Measurements from ENCODE around the gene SPATA3.

SPATA3 gene

DNA sequence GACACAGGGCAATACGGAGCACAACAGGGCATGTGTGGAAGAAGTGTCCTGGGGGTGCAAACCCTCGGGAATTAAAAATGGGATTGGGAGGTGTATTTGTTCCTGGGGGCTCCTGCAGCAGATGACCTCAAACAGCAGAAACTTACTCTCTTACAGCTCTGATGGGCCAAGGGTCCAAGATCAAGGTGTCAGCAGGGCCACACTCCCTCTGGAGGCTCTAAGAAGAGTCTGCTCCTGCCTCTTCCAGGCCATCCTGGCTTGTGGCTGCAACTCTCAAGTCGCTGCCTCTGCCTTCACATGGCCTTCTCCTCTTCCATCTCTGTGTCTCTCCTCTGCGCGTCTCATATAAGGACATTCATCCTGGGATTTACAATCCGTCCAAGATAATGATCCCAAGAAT, 12.4 kb upstream of the SPATA3 start:
- Histone ChIP-seq H3K4me1 (ENCODE audit: control insufficient read depth, insufficient read depth, low read length, unreplicated experiment) (no peaks in the 10 kb centered on the region), H3K79me2 (ENCODE audit: control insufficient read depth, insufficient read depth, low read length, unreplicated experiment) (no peaks in the 10 kb centered on the region), H2AFZ (ENCODE audit: low read length, unreplicated experiment) (no peak overlapping the region), H3K27me3 (ENCODE audit: insufficient read depth, low read length) (peaks cover 16% of the 10 kb centered on the region; the same call in 1 of the 2 replicates), H3K4me3 (ENCODE audit: low read depth, low read length) (no peak overlapping the region), H3K27ac (ENCODE audit: low read depth, low read length) (no peak overlapping the region), H3K36me3 (ENCODE audit: insufficient read depth, low read length) (no peaks in the 10 kb centered on the region)

DNA sequence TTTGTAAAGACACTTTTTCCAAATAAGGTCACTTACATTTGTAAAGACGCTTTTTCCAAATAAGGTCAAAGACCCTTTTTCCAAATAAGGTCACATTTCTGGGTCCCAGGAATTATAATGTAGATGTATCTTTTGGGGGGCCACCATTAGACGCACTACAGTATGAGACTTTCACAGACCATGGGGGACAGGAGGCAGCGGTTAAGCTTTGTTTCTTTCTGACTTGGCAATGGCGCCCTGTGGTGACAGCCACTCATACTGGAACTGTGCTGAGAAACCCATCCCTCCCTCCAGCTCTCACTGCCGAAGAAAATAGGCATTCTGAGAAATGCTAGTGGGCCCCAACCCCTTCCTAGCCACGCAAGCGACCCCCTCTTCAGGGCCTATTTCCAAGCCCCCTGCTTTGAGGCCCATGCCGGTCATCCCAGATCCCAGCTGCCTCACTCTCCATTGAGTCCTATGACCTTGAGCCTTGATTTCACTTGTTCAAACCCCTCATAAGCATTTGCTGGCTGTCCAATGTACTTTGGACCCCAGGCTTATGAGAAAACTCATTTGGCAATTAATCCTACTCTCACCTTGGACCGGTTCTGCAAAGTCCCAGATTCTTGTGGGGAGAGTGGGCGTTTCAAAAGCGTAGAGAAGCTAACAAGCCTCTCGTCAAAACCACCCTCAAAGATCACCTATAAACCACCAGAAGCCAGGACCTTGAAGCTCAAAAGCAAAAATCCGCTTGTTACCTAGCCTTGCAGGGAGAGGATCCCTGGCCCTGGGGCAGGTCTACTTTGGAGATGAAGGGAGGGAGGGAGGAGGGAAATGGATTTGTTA, 11.3 kb upstream of the SPATA3 start:
- Histone ChIP-seq H2AFZ (ENCODE audit: low read length, unreplicated experiment) (no peak overlapping the region), H3K36me3 (ENCODE audit: insufficient read depth, low read length) (no peaks in the 10 kb centered on the region), H3K27ac (ENCODE audit: low read depth, low read length) (no peak overlapping the region), H3K4me1 (ENCODE audit: control insufficient read depth, insufficient read depth, low read length, unreplicated experiment) (no peaks in the 10 kb centered on the region), H3K4me3 (ENCODE audit: low read depth, low read length) (no peak overlapping the region), H3K79me2 (ENCODE audit: control insufficient read depth, insufficient read depth, low read length, unreplicated experiment) (no peaks in the 10 kb centered on the region), H3K27me3 (ENCODE audit: insufficient read depth, low read length) (peaks cover 10% of the 10 kb centered on the region)

DNA sequence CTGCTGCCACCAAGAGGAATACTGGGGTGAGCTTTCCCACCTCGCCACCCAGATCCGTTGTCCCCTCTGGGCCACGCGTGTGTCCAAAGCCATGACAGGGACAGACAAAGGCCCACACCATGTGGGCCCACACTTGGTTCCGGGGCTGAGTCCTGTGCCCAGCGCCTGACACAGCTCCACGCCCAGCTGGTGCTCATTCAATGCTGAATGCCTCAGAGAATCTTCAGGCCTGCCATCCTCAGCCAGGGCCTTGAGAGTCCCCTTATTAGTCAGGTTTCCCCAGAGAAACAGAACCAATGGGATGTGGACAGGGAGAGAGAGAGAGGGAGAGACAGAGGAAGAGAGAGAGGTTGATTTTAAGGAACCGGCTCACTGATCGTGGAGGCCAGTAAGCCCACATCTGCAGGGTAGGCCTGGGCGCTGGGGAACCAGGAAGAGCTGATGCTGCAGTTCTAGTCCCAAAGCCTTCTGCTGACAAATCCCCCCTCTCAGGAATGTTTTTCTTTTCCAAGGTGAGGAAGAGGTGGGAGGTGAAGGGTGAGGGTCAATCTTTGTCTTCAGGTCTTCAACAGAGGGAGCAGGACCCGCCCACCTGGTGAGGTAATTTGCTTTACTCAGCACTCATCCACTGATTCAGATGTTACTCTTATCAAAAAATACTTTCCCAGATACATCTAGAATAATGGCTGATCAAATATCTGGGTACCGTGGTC, 10.2 kb upstream of the SPATA3 start:
- Histone ChIP-seq H3K27ac (ENCODE audit: low read depth, low read length) (no peak overlapping the region), H3K27me3 (ENCODE audit: insufficient read depth, low read length) (peaks cover 14% of the 10 kb centered on the region), H3K4me1 (ENCODE audit: control insufficient read depth, insufficient read depth, low read length, unreplicated experiment) (no peaks in the 10 kb centered on the region), H2AFZ (ENCODE audit: low read length, unreplicated experiment) (no peak overlapping the region), H3K36me3 (ENCODE audit: insufficient read depth, low read length) (no peaks in the 10 kb centered on the region), H3K4me3 (ENCODE audit: low read depth, low read length) (no peak overlapping the region), H3K79me2 (ENCODE audit: control insufficient read depth, insufficient read depth, low read length, unreplicated experiment) (no peaks in the 10 kb centered on the region)

DNA sequence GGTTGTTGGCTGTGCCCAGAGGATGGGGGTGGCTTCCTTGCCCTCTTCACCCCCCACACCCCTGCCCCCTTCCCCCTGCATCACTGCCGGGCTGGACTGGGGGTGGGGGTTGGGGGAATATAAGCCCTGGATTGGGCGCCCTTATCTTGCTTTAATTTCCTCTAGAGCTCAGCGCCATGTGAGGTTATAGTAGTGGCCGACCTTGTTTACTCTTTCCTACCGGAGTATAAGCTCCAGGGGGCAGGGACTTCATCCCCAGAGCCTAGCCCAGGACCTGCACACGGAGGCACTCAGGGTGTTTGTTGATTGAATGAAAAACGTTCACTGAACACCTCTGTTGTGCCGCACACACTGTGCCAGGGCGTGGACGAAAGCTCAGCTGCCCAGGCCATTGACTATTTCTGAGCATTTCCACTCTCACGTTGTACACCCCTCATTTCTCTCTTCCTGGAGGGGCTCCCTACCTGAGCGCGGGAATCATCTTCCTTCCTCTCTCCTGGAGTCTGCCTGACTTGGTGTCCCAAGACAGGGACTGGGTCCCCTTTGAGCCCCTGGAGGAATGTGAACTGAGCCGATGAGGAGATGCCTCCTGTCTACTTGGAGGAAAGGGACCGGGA, 9.3 kb upstream of the SPATA3 start:
- no peaks in the 10 kb centered on the region for H3K4me1 ChIP-seq (ENCODE audit: control insufficient read depth, insufficient read depth, low read length, unreplicated experiment)
- H3K27ac ChIP-seq (ENCODE audit: low read depth, low read length) = no peak overlapping the region
- peak overlapping the region; percentile 72 for H3K4me3 ChIP-seq (ENCODE audit: low read depth, low read length)

DNA sequence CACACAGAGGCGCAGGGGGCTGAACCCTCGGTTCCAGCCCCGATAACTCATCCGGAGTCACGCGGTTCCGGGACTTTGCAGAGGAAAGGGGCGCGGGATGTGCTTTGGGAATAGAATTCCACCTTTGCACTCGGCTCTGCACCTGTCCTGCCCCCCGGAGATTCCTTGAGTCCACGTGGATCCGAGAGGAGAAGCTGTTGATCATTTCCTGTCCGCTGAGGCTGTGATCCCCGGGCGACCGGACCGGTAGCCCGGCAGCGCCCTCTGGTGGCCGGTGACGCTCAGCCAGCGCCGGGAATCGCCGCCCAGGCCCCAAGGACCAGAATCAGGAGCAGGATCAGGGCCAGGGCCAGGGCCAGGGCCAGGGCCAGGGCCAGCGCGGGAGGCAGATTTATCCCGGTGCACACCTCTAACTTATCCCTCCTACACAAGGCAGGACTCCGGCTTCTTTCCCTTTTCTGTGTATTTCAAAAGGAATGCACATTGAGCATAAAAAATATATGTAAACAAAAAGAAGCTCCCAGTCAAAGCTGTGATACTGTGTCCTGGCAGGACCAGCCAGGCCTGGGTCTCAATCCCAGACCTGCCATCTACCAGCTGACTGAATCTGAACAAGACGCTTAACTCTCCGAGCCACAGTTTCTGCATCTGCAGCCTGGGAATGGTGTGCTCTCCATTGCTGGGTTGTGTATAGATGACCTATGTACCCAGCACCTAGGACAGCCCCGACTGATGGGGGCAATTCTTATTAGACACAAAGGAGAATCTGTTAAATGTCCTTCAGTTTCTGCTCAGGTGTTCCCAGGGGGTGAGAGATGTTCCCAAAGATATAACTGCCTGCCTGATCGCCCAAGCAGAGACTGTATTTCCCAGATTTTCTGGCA, 8.5 kb upstream of the SPATA3 start:
- no peaks in the 10 kb centered on the region for H3K4me1 ChIP-seq (ENCODE audit: control insufficient read depth, insufficient read depth, low read length, unreplicated experiment)
- peaks cover 29% of the 10 kb centered on the region for H3K27me3 ChIP-seq (ENCODE audit: insufficient read depth, low read length)
- peak overlapping the region; percentile 71 for H2AFZ ChIP-seq (ENCODE audit: low read length, unreplicated experiment)
- no peaks in the 10 kb centered on the region for H3K79me2 ChIP-seq (ENCODE audit: control insufficient read depth, insufficient read depth, low read length, unreplicated experiment)
- no peak overlapping the region for H3K27ac ChIP-seq (ENCODE audit: low read depth, low read length)
- no peaks in the 10 kb centered on the region for H3K36me3 ChIP-seq (ENCODE audit: insufficient read depth, low read length)
- peak overlapping the region; percentile 72 for H3K4me3 ChIP-seq (ENCODE audit: low read depth, low read length)

More for the DNA sequence above, 9.3 kb upstream of the SPATA3 start:
- Histone ChIP-seq H2AFZ (ENCODE audit: low read length, unreplicated experiment) (peak overlapping the region; percentile 71), H3K27me3 (ENCODE audit: insufficient read depth, low read length) (peaks cover 22% of the 10 kb centered on the region), H3K36me3 (ENCODE audit: insufficient read depth, low read length) (no peaks in the 10 kb centered on the region), H3K79me2 (ENCODE audit: control insufficient read depth, insufficient read depth, low read length, unreplicated experiment) (no peaks in the 10 kb centered on the region)

DNA sequence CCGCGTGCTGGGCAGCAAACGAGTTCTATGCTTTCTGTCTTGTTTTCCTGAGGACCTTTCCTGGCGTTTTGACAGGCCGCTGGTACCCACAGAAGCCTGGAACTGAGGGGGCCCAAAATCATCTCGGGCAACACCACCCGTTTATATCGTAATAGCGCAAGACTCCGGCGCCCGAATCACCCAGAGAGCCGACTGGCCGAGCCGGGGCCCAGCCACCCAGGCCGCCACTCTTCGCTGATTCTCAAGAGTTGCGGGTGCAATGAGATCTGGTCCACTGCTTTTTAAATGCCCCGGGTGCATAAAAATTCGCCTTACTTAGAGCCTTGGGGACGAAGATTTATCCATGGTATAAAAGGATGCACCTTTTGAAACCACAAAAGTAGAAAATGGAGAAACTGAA, 6.2 kb upstream of the SPATA3 start:
- Histone ChIP-seq H3K79me2 (ENCODE audit: control insufficient read depth, insufficient read depth, low read length, unreplicated experiment) (no peaks in the 10 kb centered on the region), H3K4me3 (ENCODE audit: low read depth, low read length) (no peak overlapping the region), H3K27me3 (ENCODE audit: insufficient read depth, low read length) (peaks cover 50% of the 10 kb centered on the region), H3K27ac (ENCODE audit: low read depth, low read length) (no peak overlapping the region), H3K4me1 (ENCODE audit: control insufficient read depth, insufficient read depth, low read length, unreplicated experiment) (no peaks in the 10 kb centered on the region), H3K36me3 (ENCODE audit: insufficient read depth, low read length) (no peaks in the 10 kb centered on the region), H2AFZ (ENCODE audit: low read length, unreplicated experiment) (no peak overlapping the region)

DNA sequence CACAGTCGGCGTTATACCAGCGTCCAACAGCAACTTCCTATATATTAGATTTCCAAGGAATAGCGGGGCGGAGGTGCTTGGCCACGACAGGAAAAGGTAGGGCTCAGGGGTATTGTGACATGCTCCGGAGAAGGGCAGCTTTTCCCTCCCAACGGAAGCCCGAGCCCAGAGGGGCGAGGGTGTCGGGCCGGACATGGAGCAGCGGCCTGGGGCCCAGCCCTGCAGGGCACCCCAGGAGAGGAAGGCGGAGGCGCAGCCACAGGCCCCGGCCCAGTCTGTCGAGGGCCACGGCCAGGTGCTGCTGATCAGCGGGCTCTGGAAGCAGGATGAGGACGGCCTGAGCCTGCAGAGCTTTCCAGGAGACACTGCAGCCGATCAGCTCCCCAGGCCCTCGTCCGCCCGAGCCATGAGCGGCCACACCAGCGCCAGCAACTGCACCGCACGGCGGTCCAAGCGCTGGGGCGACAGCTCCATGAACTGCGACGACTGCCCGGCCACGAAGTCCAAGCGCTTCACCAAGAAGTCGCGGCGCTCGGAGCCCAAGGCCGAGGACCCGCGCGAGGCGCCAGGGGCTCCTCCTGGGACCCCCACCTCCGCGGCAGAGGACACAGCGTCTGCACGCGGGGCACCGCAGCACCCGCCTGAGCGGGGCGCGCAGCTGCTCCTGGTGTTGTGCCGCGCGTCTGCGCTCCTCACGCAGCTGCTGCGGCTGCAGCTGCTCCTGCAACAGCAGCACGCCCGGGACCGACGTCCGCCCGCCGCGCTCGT, 5.6 kb upstream of the SPATA3 start:
- Histone ChIP-seq H2AFZ (ENCODE audit: low read length, unreplicated experiment) (no peak overlapping the region), H3K36me3 (ENCODE audit: insufficient read depth, low read length) (no peaks in the 10 kb centered on the region), H3K27ac (ENCODE audit: low read depth, low read length) (no peak overlapping the region), H3K79me2 (ENCODE audit: control insufficient read depth, insufficient read depth, low read length, unreplicated experiment) (no peaks in the 10 kb centered on the region), H3K4me1 (ENCODE audit: control insufficient read depth, insufficient read depth, low read length, unreplicated experiment) (no peaks in the 10 kb centered on the region), H3K4me3 (ENCODE audit: low read depth, low read length) (no peak overlapping the region), H3K27me3 (ENCODE audit: insufficient read depth, low read length) (peaks cover 54% of the 10 kb centered on the region)

DNA sequence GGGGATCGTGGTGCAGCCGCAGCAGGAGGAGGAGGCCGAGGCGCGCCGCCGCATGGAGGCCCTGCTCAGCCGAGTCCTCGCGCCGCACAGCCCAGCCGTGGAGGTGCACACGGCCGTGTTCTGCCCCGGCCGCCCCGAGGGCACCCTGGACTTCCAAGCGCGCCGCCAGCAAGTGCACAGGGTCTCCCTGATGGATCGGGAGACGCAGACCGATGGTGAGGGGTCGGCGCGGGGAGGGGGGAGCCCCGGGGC, 5.1 kb upstream of the SPATA3 start:
- Histone ChIP-seq H3K27ac (ENCODE audit: low read depth, low read length) (no peak overlapping the region), H3K4me3 (ENCODE audit: low read depth, low read length) (no peak overlapping the region)

DNA sequence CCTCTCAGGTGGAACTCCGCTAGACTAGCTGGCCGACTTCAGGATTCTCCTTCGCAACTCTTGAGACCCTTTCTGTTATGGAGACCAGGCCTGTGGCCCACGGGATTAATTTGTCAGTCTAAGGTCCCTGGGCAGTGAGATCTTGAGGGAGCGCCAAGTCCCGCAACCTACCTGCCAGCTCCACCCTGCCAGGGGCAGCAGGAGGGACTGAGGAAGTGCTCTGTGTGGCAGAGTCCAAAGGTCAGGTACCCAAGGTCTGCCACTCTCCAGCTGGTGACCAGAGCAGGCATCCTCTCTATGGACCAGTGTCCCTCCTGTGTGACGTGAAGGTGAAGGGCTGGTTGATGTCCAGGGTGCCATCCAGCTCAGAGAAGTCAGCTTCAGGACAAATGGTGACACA, 4.3 kb upstream of the SPATA3 start:
- Histone ChIP-seq H3K36me3 (ENCODE audit: insufficient read depth, low read length) (no peaks in the 10 kb centered on the region), H2AFZ (ENCODE audit: low read length, unreplicated experiment) (no peak overlapping the region), H3K79me2 (ENCODE audit: control insufficient read depth, insufficient read depth, low read length, unreplicated experiment) (no peaks in the 10 kb centered on the region), H3K27ac (ENCODE audit: low read depth, low read length) (no peak overlapping the region), H3K4me3 (ENCODE audit: low read depth, low read length) (no peak overlapping the region), H3K27me3 (ENCODE audit: insufficient read depth, low read length) (peaks cover 67% of the 10 kb centered on the region), H3K4me1 (ENCODE audit: control insufficient read depth, insufficient read depth, low read length, unreplicated experiment) (no peaks in the 10 kb centered on the region)

More for the DNA sequence above, 5.1 kb upstream of the SPATA3 start:
- Histone ChIP-seq H3K4me1 (ENCODE audit: control insufficient read depth, insufficient read depth, low read length, unreplicated experiment) (no peaks in the 10 kb centered on the region), H3K36me3 (ENCODE audit: insufficient read depth, low read length) (no peaks in the 10 kb centered on the region), H2AFZ (ENCODE audit: low read length, unreplicated experiment) (no peak overlapping the region), H3K79me2 (ENCODE audit: control insufficient read depth, insufficient read depth, low read length, unreplicated experiment) (no peaks in the 10 kb centered on the region), H3K27me3 (ENCODE audit: insufficient read depth, low read length) (peaks cover 59% of the 10 kb centered on the region)

DNA sequence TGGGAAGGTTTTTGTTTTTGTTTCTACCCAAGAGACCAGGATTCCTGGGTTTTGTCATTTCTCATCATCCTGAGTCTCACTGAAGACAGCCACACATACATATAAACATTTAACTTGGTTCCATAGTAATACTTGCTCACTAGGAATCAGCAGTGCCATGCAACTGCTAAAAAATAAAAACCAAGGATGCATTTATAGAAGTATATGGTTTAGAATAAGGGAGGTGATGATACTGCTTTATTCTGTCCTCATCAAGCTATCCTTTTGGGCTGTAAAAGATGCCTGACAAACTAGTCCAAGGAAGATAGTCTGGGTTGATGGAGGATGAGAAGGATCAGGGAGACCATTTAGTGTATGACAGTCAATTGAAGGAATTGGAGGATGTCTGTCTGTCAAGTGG, 740 bp downstream of the SPATA3 start:
- peaks cover 94% of the 10 kb centered on the region for H3K27me3 ChIP-seq (ENCODE audit: insufficient read depth, low read length)
- no peak overlapping the region for H3K27ac ChIP-seq (ENCODE audit: low read depth, low read length)
- H2AFZ ChIP-seq (ENCODE audit: low read length, unreplicated experiment) = no peak overlapping the region
- H3K79me2 ChIP-seq (ENCODE audit: control insufficient read depth, insufficient read depth, low read length, unreplicated experiment) = no peaks in the 10 kb centered on the region
- no peak overlapping the region for H3K4me3 ChIP-seq (ENCODE audit: low read depth, low read length)
- H3K36me3 ChIP-seq (ENCODE audit: insufficient read depth, low read length) = no peaks in the 10 kb centered on the region
- no peaks in the 10 kb centered on the region for H3K4me1 ChIP-seq (ENCODE audit: control insufficient read depth, insufficient read depth, low read length, unreplicated experiment)

Measured in ACC112 (cell line).